DLD1 (cell line): Measurements from ENCODE around the gene PEX14.

Experiments
- in situ Hi-C: cut with HindIII; loops from 2 replicates; pipeline ENCODE4 v1.10.0; 2017; ENCODE audit warnings: low sequenced_read_pairs

PEX14 gene

DNA sequence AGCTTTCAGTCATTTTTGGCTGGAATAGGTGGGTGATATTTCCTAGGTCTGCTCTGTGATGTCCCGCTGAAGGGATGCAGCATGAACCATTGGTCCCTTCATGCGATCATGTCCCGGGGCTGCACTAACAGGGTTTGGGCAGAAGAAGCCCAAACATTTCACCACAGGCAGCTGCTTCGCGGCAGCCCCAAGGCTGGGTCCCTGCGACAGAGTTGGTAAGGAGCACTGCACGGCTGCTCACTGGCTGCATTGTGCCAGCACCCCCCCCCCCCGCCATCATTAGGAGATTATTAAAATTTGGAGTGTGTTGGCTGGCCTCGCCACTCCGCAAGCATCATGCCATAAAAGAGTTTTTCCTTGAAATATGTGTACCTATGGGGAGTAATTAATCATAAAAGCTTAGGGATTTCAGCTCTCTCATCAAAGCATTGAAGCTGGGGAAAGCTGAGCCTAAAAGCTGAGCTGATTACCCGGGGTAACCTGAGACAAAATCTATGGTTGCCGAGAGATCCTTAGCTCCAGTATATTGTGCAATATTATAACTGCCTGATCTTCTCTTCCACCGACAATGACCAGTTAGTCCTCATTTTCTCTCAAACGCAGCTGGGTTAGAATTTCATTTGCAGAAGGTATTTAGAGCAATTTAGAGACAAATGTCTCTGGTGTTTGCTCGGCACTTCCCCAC lies 62.5 kb downstream of the PEX14 start:
- in situ Hi-C loops: no loop called here

GRCh38 chr1:10538646-10539355 lies 64.1 kb downstream of the PEX14 start:
- in situ Hi-C loops: no loop called here

- in situ Hi-C loops: no loop called here
Measured at GRCh38 chr1:10539411-10540043, 64.8 kb downstream of the PEX14 start.

DNA sequence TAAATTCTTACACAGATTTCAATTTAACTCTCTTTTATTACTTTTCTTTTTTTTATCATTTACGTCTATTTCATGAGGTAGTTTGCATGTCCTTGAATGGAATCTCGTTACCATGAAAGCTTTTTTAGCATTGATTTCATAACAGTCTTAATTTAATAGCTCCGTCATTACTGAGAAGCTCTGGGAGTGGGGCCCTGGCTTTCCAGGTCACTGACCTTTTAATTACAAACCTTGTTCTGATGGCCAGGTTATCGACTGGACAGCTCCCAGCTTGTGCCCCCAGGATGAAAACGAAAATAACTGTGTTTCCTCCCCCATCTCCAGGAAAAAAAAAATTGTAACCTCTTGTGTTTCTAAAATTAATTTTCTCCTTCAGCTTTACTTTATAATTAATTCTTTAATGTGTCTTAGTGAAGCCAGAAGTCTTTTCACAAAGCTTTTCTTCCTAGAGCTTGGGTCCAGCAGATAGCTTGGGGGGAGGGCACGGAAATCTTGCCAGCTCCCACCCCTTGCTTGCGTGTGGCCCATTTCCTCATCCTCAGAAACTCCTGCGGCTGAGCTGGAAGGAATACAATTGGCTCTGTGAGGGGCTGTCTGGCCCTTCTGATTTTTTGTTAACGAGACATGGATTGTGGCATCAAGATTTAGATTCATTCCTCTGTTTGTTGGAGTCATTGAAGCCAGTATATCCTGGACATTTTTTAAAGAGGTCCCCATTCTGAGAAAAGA lies 65.7 kb downstream of the PEX14 start:
- in situ Hi-C loops: no loop called here

- in situ Hi-C loops: no loop called here
Measured at GRCh38 chr1:10541286-10541685, 66.5 kb downstream of the PEX14 start.

- in situ Hi-C loops: no loop called here
Measured at GRCh38 chr1:10544239-10544638, 69.5 kb downstream of the PEX14 start.

DNA sequence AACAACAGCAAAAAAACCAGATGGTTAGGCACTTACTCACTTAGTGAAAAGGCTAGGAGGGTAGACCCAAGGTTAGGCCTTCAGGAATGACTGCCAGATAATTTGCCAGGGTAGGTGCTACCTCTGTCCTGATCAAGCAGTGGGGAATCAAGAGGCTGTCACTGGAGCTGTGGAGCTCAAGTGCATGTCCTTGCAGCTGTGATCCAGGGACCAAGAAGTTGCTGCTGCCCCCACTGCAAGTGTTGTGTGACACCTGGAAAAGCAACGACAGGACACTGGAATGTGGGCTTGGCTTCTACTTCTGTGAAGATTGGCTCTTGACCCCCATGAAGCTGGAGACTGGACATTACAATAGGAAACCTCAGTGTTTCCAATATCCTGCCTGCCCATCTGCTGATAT lies 72.1 kb downstream of the PEX14 start:
- in situ Hi-C loops: no loop called here

DNA sequence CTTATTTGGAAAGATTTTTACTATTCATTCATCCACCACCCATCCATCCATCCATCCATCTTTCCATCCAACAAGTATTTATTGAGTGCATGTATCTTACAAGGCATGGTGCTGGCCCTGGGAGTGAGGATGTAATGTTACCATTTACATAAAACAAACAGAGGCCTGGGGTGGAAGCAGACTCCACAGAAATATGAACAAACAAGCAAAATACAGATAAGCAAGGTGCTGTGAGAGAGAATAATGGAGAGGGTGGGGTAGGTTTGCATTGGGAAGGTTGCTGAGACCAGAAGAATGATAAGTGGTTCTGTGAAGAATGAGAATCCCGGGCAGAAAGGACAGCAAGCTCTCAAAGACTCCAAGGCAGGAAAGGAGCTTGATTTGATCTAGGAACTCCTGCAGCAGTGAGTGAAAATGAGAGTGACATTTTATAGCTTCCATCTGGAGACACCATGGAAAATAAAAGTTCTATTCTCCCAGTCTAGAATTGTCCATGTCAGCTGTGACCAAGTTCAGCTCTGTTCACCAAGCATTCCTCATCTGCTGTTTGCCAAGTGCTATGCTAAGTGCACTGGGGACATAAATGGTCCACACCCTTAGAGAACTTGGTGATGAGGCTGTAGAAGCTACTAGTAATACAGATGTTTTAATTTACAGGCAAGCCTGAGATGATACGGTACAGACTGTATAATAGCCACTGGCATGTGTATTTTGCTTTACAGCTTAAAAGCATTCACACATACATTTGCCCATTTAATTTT lies 75.3 kb downstream of the PEX14 start:
- in situ Hi-C loops: no loop called here

DNA sequence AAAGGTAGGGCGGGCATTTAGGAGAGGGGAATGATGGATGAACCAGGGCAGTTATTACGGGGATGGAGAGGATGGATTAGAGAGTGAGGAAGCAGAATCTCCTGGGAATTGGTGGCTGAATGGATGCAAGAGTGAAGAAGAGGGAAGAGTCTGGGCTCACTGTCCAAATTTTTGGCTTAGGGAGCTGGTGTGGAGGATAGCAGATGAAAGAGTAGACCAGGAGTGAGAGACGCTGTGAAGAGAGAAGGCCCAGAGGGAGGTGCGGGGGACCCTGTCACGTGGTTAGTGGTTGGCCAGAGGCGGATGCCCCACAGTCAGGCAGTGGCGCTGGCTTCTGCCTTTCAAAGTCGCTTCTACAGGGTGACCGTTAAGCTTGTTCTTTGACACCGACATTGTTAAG lies 78.4 kb downstream of the PEX14 start:
- in situ Hi-C loops: no loop called here

GRCh38 chr1:10555635-10556429 lies 81.1 kb downstream of the PEX14 start:
- in situ Hi-C loops: no loop called here

GRCh38 chr1:10556430-10557005 lies 81.8 kb downstream of the PEX14 start:
- in situ Hi-C loops: no loop called here

DNA sequence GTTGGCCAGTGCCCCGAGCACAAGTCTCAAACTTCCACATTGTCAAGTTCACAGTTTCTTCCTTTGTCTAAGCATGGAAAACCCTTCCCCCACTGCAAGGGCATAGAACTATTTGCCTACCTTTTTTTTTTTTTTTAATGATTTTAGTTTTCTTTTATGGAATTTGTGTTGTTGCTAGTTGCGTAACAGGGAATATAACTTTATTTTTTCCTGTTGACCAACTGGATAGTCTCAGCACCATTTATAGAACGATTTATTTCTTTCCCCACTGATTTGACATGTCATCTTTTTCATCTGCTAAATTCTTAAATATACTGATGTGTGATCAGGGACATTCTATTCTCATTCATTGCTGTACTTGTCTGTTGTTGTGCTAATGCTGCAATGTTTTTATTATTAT lies 83.0 kb downstream of the PEX14 start:
- in situ Hi-C loops: no loop called here

- in situ Hi-C loops: no loop called here
Measured at GRCh38 chr1:10559386-10559785, 84.6 kb downstream of the PEX14 start.

GRCh38 chr1:10561497-10561896 lies 86.7 kb downstream of the PEX14 start:
- in situ Hi-C loops: no loop called here

DNA sequence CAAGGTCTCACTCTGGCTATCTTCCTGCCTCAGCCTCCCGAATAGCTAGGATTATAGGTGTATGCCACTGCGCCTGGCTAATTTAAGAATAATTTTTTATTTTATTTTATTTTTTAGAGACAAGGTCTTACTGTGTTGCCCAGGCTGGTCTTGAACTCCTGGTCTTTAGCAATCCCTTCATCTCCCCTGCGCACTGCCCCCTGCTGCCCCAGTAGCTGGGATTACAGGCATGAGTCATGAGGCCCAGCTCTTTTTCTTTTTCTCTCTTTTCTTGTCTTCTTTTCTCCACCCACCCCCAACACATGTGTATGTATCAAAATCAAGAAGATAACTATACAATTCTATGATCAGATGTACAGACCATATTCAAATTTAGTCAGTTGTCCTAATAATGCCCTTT lies 87.2 kb downstream of the PEX14 start:
- in situ Hi-C loops: no loop called here

DNA sequence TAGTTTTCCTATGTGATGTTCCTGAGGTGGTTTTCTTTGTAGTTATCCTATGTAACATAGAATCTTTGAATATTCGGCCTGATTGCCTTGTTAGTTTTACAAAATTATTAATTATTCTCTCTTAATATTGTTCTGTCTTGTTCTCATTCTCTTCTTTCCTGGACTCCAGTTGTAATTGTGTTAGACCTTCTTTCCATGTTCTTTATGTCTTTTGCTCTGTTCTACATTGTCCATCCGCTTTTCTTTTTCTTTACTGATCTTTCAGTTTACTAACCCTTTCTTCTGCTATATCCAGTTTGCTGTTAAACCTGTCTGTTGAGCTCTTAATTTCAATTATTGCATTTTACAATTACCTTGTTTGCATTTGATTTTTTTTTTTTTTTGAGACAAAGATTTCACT lies 89.3 kb downstream of the PEX14 start:
- in situ Hi-C loops: no loop called here

- in situ Hi-C loops: no loop called here
Measured at GRCh38 chr1:10569531-10569930, 94.8 kb downstream of the PEX14 start.

DNA sequence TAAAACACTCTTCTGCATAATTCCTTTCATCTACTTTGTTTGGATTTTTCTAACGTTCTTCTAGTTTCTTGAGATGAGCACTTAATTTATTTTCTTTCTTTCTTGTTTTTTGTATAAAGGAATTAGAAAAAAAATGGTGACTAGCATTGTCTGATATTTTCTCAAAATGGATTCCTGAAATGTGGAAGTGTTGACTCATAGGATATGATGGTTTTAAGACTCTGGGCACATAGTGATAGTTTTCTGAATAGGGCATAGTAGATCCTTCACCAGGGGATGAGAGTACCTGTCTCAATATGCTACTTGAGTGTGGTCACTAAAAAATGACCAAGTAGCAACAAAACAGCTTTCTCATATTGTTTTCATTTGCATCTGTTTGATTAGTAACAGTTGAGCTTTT lies 100.9 kb downstream of the PEX14 start:
- in situ Hi-C loops: no loop called here

- in situ Hi-C loops: no loop called here
Measured at GRCh38 chr1:10578070-10578469, 103.3 kb downstream of the PEX14 start.

DNA sequence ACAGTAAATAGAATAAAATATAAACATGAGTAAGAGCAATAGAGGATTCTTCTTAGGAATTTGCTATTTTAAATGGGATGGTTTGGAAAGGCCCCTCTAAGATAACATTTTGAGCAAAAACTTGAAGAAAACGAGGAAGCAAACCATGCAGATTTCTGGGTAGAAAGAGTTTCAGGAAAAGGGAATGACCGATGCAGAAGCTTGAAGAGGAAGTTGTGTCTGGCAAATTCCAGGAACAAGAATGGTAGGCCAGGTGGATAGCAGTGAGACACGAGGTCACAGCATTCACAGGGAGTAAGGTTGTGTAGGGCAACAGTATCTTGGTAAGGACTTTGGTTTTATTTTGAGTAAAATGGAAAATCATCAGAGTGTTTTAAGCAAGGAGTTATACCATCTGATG lies 108.9 kb downstream of the PEX14 start:
- in situ Hi-C loops: no loop called here
